Esophagus mucosa (tissue), 1 donor: ENCODE results near the gene WDFY3. TPM values are rescaled to one million over a fixed set of nuclear protein-coding genes. Genes with fewer than 3 reads are reported as not detected.

Experiments
- ATAC-seq: fragments of 200-7000 bp; cut with Tn5 transposase; one replicate; pipeline ENCODE4 v1.9.1; 2020
- total RNA-seq: library from RNA; stranded (reverse); gene quantifications from one replicate; pipeline ENCODE4 v1.2.4, GENCODE V29; 2023
- donor health status: DM: yes; HTN: yes; CAD: no.

WDFY3 gene
- total RNA-seq, 1 donor from 2014 or later = 46.7 TPM

DNA sequence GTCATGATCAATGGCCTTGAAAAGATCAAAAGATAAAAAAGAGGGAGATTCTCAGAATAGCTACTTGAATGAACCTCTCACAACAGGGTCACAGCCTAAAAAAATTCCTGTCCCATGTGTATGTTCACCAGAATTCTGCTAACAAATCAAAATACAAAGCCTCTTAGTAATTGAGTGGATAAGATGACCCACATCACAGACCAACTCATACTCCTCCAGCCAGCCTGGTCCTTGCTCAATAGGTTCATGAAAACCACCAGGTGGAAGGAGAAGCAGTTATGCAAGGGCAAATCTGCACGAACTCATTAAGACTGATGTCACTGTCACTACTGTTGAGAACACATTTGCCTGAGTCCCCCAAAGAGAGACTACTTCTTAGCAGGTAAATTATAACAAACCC lies 21.5 kb downstream of the WDFY3 start:
- peak; percentile 66 for ATAC-seq

DNA sequence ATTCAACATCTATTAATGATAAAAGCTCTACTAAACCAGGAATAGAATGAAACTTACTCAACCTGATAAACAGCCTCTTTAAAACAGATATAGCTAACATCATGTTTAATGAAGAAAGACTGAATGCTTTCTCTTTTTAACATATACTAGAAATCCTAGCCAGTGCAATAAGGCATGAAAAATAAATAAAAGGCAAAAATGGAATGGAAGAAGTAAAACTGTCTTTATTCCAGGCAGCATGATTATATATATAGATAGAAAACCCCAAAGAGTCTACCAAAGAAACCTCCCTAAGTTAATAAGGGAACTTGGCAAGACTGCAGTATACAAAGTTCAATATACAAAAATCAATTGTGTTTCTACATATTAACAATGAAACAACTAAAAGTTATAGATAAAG lies 25.5 kb downstream of the WDFY3 start:
- no peak for ATAC-seq

DNA sequence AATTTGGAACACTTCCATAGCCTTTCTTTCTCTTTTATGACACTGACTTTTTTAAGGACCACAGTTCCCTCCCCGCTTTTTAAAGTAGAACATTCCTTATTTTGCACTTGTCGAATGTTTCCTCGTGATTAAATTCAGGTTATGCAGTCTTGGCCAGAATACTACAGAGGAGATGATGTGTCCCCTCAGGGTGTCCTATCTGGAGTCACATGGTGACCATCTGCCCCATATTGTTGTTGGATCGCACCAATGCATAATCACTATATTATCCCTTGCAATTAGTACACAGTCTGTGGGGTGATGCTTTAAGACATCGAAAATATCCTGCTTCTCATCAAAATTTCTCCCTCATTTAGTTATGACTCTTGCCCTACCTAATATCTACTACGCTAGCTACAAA lies 27.4 kb downstream of the WDFY3 start:
- no peak for ATAC-seq

DNA sequence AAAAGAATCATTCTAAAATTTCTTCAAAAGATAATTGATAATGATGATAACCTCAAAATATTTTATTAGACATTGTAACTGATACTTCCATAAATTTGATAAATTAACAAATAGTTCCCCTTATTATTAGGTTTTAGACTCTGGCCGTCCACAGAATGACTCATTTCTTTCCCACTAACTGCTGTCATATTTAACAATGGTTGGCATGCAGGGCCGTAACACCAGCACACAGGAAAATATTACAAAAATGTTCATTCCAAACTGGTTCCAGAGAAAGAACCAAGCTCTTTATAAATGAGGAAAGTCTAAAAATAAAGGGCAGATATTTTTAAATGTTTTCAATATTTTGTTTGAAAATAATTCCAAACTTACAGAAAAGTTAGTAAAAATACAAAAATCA lies 28.2 kb downstream of the WDFY3 start:
- no peak for ATAC-seq

DNA sequence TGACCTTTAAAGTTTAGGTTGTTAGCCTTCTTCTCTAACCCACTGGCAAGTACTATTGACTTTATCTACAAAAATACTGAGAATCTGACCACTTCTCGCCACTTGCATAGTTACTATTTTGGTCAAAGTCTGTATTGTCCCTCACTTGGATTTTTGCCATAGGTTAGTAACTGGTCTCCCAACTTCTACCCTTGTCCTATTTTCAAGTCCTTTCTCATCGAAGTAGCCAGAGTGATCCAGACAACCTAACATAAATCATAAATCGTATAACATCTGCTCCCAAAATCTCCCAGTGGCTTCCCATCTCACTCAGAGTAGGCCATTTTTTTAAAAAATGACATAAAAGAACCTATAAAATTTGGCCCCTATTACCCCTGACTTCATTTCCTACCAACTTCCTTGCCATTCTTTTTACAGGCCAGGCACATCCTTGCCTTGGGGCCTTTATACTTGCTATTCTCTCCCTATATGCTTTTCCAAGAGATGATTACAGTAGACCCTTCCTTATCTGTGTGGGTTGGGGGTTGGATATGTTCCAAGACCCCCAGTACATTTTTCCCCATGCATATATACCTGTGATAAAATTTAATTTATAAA lies 29.0 kb downstream of the WDFY3 start:
- no peak for ATAC-seq

DNA sequence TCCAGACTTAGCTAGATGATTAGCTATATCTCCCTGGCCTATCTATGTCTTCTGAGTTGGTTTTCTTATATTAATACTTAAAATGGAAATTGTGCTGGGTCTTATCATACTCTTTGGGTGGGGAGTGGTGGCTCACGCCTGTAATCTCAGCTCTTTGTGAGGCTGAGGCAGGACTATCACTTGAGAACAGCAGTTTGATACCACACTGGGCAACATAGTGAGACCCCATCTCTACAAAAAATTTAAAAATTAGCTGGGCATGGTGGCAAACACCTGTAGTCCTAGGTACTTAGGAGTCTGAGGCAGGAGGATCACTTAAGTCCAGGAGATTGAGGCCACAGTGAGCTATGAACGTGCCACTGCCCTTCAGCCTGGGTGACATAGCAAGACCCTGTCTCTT lies 30.4 kb downstream of the WDFY3 start:
- no peak for ATAC-seq

DNA sequence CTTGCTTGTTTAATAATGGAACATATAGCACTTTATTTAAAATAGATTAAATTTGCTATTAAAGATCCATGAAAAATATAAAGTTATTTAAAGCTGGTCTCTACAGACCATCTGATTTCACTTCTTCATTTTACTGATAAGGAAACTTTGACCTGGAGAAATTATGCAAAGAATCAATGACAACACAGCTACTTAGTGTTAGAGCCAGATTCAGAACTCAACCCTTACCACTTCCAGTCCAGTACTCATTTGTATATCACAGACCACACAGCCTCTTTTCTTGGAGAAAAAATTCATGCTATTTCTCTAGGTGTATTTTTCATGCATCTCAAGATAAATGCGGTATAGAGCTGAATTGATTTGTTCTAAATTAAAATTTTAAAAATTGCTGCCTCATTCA lies 34.0 kb downstream of the WDFY3 start:
- ATAC-seq = no peak

DNA sequence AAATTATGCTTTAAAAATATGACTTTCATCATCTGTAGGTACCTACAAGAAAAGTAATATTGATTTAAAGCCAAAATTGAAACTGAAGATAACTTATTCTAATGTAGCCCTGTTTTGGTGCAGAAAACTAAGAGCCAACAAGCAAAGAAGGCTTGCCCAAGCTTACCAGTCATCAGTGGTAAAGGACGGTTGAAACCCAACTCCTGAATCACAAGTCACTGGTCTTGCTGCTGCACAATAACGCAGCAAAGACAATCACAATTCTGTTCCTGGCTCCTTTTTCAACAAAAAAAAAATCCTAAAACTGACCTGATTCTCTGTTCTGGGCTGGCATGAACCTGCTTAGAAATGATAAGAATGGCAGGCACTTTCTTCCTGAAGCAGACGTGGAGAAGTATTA lies 34.5 kb downstream of the WDFY3 start:
- ATAC-seq = no peak

DNA sequence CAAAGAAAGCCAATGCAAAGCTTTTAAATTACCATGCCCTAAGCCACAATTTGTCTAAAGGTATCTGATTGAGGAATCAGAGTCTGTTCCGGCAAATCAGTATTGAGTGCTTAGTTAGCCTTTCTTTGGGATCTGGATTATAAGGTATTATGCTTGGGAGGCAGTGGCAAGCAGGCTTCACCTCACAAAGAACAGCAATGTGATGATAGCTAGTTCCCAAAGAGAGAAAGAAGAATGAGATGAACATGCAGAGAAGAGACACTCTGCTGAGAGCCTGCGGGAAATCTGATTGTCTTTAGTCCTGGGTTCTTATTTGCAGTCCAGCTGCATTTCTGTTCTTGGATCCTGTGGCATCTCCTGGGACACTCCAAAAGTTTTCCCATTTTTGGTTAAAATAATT lies 35.2 kb downstream of the WDFY3 start:
- no peak for ATAC-seq

DNA sequence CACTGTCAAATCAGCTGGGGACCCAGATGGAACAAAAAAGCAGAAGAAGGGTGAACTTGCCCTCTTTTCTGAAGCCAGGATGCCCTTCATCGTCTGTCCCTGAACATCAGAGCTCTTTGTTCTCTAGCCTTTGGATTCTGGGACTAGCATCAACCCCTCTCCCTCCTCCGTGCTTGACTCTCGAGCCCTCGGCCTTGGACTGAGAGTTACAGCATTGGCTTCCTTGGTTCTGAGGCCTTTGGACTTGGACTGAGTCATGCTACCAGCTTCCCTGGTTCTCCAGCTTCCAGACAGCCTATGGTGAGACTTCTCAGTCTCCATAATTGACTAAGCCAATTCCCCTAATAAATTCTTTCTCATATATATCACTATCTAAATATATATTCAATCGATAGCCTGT lies 38.4 kb downstream of the WDFY3 start:
- no peak for ATAC-seq

DNA sequence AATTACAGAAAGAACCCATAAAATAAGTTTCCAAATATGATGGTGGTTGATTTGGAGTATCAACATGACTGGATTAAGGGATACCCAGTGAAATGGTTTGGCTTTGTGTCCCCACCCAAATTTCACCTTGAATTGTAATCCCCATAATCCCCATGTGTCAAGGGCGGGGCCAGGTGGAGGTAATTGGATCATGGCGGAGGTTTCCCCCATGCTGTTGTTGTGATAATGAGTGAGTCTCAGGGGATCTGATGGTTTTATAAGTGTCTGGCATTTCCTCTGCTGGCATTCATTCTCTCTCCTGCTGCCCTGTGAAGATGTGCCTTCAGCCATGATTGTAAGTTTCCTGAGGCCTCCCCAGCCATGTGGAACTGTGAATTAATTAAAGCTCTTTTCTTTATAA lies 39.1 kb downstream of the WDFY3 start:
- no peak for ATAC-seq

DNA sequence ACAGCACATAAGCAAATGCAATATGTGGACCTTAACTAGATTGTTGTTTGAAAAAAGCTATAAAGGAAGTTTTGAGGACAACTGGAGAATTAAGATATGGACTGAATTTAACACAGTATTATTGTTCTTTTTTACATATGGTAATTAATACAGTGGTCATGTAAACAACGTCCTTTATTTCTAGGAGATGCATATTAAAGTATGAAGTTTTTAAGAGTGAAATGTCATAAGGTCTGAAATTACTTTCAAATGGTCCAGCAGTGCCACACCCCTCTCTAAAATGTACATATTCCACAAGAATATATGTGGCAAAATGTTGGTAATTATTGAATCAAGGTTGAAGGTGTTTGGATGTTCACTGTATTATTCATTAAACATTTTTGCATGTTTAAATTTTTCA lies 40.9 kb downstream of the WDFY3 start:
- no peak for ATAC-seq

DNA sequence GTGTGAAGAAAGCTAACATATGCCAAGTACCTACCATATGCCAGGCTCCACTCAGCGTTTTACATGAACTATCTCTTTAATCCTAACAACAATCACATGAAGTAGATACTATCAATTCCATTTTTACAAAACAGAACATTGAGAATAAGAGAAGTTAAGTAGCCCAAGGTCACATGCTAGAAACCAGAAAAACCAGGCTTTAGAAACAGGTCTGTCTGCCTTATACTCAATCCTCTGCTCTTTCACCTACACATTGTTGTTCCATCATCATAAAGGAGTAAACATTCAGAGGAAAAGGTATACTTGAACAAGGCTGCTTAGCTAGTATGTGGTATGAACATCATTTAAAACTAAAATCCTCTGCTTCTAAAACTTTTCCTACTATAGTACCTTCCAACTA lies 42.1 kb downstream of the WDFY3 start:
- peak; percentile 91 for ATAC-seq

DNA sequence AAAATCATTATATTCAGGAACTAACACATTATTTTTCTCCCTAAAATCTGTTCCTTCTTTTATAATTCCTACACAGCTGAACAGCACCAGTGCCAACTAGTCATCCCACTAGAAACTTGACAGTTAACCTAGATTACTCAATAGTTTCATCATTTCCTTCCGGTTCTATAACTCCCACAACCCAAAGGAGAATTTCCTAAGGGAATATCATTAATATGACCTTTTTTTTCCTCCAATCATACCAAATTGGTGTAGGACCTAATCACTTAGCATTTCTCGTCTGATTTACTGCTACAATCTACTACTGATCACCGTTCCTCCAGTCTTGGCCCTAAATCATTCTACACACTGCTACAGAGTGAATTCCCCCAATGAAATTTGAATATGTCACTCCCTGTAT lies 45.9 kb downstream of the WDFY3 start:
- peak; percentile 40 for ATAC-seq

DNA sequence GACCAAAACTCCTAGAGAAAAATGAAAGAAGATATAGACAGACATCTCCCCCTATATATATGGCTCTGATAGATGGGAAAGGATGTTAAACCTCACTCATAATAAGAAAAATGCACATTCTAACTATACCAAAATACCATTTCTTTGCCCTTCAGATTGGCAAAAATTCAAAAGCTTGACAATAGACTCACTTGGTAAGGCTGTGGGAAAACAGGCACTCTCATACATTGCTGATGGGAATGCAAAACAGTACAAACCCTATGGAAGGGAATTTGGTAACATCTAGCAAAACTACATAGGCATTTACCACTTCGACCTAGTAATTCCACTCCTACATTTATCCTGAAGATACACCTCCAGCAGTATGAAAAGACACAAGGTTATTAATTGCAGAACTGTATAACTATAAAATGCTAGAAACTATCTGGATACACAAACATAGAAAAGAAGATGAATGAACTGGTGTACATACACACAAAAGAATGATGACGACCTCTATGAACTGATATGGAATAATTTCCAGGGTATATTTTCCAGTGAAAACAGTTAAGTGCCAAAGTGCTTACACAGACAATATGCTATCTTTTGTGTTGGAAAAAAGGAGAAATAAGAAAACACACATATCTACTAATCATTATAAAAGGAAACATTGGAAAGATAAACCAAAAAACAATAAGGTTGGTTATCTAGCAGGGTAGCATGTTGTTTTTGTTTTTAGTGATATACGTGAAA lies 48.5 kb downstream of the WDFY3 start:
- no peak for ATAC-seq

DNA sequence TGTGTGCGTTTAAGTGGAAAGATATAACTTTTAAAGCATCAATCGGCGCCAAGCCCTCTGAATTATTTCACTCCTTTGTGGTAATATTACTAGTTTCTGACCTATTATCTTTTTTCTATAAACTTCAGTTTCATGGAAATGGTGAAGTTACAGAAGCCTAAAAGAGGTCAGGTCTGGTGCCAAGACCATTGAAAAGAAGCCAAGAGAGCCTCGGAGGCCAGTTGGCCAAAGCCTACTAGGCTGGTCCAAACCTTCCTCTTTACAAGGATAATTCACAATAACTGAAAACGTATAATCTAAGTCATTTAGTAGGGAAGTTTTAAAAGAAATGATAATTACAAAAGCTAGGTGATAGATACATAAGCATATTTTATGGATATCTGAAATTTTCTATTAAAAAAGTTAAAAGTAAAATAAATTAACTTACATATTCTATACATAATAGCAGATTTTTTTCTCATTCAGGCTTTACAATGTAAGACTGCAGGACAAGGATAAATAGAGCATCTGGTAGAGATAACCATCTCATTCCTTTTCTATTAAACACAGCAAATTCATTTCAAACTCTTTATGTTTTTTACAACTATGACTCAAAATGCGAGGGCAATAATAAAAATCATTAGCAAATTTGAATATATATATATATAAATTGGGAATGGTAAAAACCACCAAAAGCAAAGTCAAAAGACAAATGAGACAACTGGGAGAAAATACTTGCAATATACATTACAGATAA lies 49.2 kb downstream of the WDFY3 start:
- ATAC-seq = no peak

DNA sequence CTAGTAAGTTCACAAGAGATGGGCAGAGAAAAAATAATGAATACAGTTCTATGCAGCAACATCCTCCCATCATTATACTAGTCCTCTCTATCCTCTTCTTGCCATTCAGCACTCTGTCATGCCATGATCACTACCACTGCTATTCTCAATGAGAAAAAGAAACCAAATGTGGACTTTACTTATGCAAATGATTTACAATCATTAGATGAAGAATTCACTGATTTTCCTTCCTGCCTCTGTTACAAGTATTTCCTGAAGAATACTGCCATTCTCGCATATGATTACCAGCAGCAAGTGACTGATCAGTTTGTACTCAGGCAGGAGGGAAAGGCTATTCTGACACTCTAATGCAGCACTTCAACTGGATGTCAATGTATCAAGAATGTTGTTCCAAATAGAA lies 50.3 kb downstream of the WDFY3 start:
- ATAC-seq = no peak

DNA sequence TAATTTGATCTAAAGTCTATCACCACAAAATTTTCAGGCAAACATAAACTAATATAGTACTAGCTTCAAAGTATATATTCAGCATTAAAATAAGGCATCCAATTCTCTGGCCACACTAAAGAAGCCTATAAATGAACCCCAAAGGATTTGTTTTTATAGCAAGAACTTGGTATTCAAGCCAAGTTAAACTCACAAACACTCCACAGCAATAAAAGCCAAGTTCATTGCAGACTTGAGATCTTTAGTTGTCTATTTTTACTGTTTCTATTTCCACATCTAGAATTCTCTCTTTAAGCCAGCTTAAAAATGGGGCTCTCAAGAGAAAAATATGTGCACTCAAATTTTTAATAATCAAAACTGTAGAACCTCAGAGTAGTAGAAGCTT lies 51.1 kb downstream of the WDFY3 start:
- ATAC-seq = no peak

DNA sequence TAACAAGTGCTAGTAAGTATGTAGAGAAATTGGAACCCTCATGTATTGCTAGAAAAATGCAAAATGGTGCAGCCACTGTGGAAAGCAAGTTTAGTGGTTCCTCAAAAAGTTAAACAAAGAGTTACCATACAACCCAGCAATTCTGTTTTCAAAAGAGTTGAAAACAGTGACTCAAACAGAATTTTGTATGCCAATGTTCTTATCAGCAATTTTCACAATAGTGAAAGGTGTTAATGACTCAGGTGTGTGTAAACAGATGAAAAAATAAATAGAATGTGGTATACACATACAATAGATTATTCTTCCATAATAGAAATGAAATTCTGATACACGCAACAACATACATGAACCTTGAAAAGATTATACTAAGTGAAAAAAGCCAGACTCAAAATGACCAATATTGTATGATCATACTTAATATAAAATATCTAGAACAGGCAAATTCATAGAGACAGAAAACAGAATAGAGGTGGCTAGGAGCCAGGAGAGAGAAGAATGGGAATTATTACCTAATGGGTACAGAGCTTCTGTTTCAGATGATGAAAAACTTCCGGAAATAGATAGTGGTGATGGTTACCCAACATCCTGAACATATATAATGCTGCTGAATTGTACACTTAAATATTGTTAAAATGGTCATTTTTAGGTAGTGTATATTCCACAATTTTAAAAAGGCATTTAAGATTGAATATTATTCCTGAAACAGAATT lies 51.6 kb downstream of the WDFY3 start:
- ATAC-seq = no peak

DNA sequence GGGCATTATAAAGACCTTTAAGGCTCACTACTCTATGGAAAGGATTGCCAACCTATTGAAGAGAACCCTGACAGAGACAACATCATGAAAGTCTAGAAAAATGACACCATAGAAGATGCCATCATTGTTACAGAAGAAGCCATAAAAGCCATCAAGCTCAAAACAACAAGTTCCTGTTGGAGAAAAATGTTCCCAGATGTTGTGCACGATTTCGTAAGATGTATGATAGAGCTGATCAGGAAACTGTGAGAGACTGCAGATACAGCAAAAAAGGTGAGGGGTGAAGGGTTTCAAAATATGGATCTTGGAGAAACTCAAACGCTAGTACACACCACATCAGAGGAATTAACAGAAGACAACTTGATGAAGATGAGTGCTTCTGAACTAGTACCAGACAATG lies 53.3 kb downstream of the WDFY3 start:
- ATAC-seq = no peak

DNA sequence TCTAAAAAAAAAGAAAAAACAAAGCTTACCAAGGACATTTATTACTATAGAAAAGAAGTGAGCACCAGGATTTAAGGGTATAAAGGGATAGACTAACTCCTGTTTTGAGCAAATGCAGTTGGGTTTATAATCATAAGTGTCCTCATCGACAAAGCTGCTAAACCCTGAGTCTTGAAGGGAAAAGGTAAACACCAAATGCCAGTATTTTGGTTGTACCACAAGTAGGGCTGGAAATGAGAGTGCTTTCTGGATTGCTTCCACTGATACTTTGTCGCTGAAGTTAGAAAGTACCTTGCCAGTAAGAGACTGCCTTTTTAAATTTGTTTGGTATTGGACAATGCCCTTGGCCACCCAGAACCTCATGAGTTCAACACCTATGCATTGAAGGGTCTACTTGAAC lies 53.7 kb downstream of the WDFY3 start:
- ATAC-seq = no peak

DNA sequence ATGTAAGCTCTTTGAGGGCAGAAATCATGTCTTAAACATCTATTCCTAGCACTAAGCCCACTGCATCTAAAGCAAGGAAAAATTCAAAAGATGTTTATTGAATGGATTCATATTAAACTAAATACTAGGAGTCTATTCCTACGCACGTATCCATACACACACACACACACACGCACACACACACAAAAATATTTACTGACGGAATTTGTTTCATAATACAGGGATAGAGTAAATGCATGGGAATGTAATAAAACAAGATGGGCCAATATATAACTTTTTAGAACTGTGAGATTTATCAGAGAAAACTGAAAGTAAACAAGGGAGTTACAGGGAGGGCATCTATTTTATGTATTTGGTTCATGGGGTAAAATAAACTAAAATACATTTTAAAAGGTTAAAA lies 57.6 kb downstream of the WDFY3 start:
- no peak for ATAC-seq

DNA sequence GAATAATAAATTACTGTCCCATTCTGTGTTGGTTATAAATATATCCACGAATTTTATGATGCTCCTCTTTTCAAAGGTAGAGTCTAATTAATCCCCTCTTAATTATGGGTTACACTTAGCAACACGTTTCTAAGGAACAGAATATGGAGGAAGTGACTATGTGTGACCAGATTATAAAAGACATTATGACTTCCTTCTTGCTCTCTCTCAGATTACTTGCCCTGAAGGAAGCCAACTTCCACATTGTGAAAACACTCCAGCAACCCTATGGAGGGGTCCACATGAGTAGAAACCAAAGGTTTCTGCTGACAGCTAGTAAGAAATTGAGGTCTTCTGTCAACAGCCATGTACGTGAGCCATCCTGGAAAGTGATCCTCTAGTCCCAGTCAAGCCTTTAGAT lies 59.3 kb downstream of the WDFY3 start:
- ATAC-seq = no peak

DNA sequence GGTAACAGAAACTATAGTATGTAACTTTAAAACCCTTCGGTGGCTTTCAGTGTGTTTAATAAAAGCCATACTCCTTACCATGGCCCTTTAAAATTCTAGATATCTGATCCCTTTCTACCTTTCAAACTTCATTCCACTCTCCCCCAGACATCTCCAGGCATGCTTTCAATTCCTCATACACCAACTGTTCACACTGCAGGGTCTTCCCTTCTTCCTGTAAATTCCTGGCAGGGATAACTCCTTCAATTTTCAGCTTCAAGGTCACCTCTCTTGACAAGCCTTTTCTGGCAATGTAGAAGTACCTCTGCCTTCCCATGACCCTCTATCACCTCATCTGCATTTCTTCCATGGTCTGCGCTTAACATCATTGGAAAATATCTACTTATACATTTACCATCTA lies 60.8 kb downstream of the WDFY3 start:
- ATAC-seq = no peak
